Fibroblast of lung (primary cell): ENCODE data around the gene DZIP1. TPM values are rescaled to one million over a fixed set of nuclear protein-coding genes. Genes with fewer than 3 reads are reported as not detected.

Experiments
- DNase-seq, 2 donors: peaks; one replicate each; pipeline versions ENCODE4 v3.0.0 to v3.0.0-alpha.2; 2010; ENCODE audit warnings: low read depth in 2 of 2
- H2AFZ ChIP-seq: 2 replicates; pipeline ENCODE4 v1.5.1; 2012; ENCODE audit warnings: low read length, control low read depth, inconsistent platforms
- H3K27ac ChIP-seq: 2 replicates; pipeline ENCODE4 v1.5.1; 2011; ENCODE audit warnings: low read length, control low read depth; ENCODE audit not compliant: insufficient read depth
- H3K27me3 ChIP-seq: 2 replicates; pipeline ENCODE4 v1.5.1; 2011; ENCODE audit warnings: mild to moderate bottlenecking, low read length; ENCODE audit not compliant: control insufficient read depth, insufficient read depth
- H3K36me3 ChIP-seq: 2 replicates; pipeline ENCODE4 v1.5.1; 2011; ENCODE audit warnings: low read length; ENCODE audit not compliant: control insufficient read depth, insufficient read depth
- H3K4me1 ChIP-seq: 2 replicates; pipeline ENCODE4 v1.5.1; 2011; ENCODE audit warnings: low read length; ENCODE audit not compliant: control insufficient read depth, insufficient read depth; ENCODE audit errors: extremely low read depth
- H3K4me2 ChIP-seq: 2 replicates; pipeline ENCODE4 v1.5.1; 2011; ENCODE audit warnings: low read length, control low read depth; ENCODE audit not compliant: insufficient read depth; ENCODE audit errors: extremely low read depth
- H3K4me3 ChIP-seq, 4 experiments: fragments of 200-600 bp in 1 of 4; sonication (generic) in 1 of 4; replicated peaks in 1 of 4; 2 replicates each; pipeline ENCODE4 v1.5.1; 2011 to 2016; ENCODE audit warnings: low read length in 4 of 4, low read depth in 3 of 4, mild to moderate bottlenecking in 3 of 4, control low read depth in 2 of 4, inconsistent platforms in 1 of 4, mixed read lengths in 1 of 4; ENCODE audit not compliant: insufficient read depth in 1 of 4; ENCODE audit errors: control extremely low read depth in 1 of 4
- H3K79me2 ChIP-seq: 2 replicates; pipeline ENCODE4 v1.5.1; 2012; ENCODE audit warnings: mild to moderate bottlenecking, low read length, inconsistent platforms; ENCODE audit not compliant: control insufficient read depth, insufficient read depth
- H3K9ac ChIP-seq: 2 replicates; pipeline ENCODE4 v1.5.1; 2011; ENCODE audit warnings: mild to moderate bottlenecking, low read length, control low read depth; ENCODE audit not compliant: insufficient read depth
- H3K9me3 ChIP-seq: 2 replicates; pipeline ENCODE4 v1.5.1; 2012; ENCODE audit warnings: low read depth, low read length; ENCODE audit not compliant: control insufficient read depth, insufficient read depth
- H4K20me1 ChIP-seq: 2 replicates; pipeline ENCODE4 v1.5.1; 2011; ENCODE audit warnings: low read length; ENCODE audit not compliant: control insufficient read depth, insufficient read depth; ENCODE audit errors: extremely low read depth
- EZH2 ChIP-seq: IDR thresholded peaks from 2 replicates; pipeline ENCODE4 v1.5.1; 2012; ENCODE audit warnings: low read length, control low read depth, mild to moderate bottlenecking; ENCODE audit errors: missing control alignments
- polyA plus RNA-seq, 2 donors: library from polyadenylated mRNA; depleted of rRNA in 1 of 2; stranded (reverse) in 1 of 2; unstranded in 1 of 2; fragments of >200 nt; gene quantifications; 2 replicates each; pipeline ENCODE4 v1.2.1, GENCODE V29; 2011 to 2012; ENCODE audit warnings: missing spikeins in 1 of 2
- total RNA-seq: library from RNA; depleted of rRNA; stranded (reverse); fragments of >200 nt; gene quantifications from 2 replicates; pipeline ENCODE4 v1.2.1, GENCODE V29; 2014
- TF ChIP-seq, protein P1 (sequence below), 2 donors: IDR thresholded peaks in 1 of 2; conservative IDR thresholded peaks in 1 of 2; 1 replicate in 1 of 2; 2 replicates in 1 of 2; pipeline ENCODE4 v1.5.1; 2011 to 2012; ENCODE audit warnings: low read length in 2 of 2, control low read depth in 1 of 2, inconsistent platforms in 1 of 2, low read depth in 1 of 2, mild to moderate bottlenecking in 1 of 2

DZIP1 gene
- total and polyA plus RNA-seq, 2 donors (not counting 1 experiment from before 2014, with no cell fraction given), result 24.0 to 37.3 TPM

DNA sequence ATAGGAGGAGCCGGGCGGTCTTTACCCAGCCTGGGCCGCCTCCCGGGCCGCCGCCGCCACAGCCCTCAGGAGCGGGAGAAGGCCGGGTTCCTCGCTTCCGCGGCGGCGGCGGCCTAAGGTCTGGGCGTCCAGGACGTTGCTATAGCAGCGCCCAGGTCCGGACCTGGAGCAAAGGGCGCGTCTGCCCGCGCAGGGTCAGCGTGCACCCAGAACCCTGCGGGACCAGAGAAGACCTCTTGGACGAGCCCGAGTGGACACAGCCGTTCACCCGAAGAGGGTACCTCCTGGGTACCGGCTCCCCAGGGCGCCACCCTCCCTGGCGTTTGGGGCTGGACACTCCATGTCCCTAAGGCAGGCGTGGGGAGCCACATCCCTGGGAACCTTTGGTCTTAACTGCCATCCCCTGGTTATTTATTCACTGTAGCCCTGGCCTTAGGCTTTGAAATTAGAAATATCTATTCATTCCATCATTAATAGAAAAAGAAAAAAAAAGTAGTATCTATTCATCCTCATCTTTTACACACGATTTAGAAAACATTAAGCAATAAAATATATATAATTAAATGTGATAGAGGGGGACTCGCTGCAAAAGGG, 2.4 kb downstream of the DZIP1 start:
- Histone ChIP-seq H3K36me3 (peaks cover 6% of the 10 kb centered on the region), H2AFZ (no peak overlapping the region), H3K27me3 (no peaks in the 10 kb centered on the region), H3K79me2 (peaks cover 16% of the 10 kb centered on the region), H3K4me3 (peak overlapping the region; percentile 48 to 93 (median 80)), H3K4me1 (peaks cover 3% of the 10 kb centered on the region), H4K20me1 (no peaks in the 10 kb centered on the region), H3K27ac (peak overlapping the region; percentile 18), H3K4me2 (peak overlapping the region; percentile 98), H3K9ac (peak overlapping the region; percentile 40), H3K9me3 (no peaks in the 10 kb centered on the region)
- TF ChIP-seq, protein P1, sequence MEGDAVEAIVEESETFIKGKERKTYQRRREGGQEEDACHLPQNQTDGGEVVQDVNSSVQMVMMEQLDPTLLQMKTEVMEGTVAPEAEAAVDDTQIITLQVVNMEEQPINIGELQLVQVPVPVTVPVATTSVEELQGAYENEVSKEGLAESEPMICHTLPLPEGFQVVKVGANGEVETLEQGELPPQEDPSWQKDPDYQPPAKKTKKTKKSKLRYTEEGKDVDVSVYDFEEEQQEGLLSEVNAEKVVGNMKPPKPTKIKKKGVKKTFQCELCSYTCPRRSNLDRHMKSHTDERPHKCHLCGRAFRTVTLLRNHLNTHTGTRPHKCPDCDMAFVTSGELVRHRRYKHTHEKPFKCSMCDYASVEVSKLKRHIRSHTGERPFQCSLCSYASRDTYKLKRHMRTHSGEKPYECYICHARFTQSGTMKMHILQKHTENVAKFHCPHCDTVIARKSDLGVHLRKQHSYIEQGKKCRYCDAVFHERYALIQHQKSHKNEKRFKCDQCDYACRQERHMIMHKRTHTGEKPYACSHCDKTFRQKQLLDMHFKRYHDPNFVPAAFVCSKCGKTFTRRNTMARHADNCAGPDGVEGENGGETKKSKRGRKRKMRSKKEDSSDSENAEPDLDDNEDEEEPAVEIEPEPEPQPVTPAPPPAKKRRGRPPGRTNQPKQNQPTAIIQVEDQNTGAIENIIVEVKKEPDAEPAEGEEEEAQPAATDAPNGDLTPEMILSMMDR (conservative IDR thresholded peaks at IDR 0.05 in 1 of 2, IDR thresholded peaks at IDR 0.05 in 1 of 2; ENCODE audit: low read depth in 1 of 2, low read length in 2 of 2), result no peak
- no peak for TF ChIP-seq EZH2
- peak; percentile 45 to 72 for DNase-seq

DNA sequence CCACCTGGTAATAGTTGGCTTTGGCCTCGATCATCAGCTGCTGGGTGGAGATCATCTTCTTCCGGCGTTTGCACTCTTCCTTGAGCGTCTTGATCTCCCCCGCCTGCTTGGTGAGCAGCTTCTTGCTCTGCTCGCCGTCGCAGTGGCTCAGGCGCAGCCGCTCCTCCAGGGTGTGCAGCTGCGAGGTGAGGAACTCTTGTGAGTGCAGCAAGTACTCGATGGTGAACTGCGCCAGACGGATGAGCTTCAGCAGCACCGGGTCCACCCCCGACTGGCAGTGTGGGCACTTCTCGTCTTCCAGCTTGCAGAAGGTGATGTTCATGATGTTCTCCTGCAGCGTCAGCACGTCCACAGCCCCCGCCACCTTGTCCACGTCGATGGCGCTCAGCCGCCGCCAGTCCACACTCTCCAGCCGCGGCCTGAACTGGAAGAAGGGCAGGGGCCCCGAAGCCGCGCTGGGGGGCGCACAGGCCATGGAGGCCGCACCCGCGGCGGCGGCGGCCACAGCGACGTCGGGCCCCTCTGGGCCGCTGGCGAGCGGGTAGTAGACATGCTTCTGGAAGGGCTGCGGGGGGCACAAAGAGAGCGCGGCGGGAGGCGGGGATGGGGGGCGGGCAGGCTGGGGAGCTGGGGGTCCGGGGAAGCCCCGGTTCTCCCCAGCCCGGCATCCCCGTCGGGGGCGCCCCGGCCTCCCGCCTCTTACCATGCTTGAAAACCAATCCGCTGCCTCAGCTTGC, 3.0 kb downstream of the DZIP1 start:
- Histone ChIP-seq H3K9me3 (no peaks in the 10 kb centered on the region), H3K4me3 (peak overlapping the region in 3 of 4 experiments; percentile 9 to 81 (median 79)), H3K4me2 (peak overlapping the region; percentile 98), H4K20me1 (no peaks in the 10 kb centered on the region), H3K36me3 (peaks cover 6% of the 10 kb centered on the region), H3K27me3 (no peaks in the 10 kb centered on the region), H3K9ac (no peak overlapping the region), H2AFZ (peak overlapping the region; percentile 2), H3K79me2 (peaks cover 16% of the 10 kb centered on the region), H3K4me1 (peaks cover 3% of the 10 kb centered on the region), H3K27ac (no peak overlapping the region)
- TF ChIP-seq, protein P1 (conservative IDR thresholded peaks at IDR 0.05 in 1 of 2, IDR thresholded peaks at IDR 0.05 in 1 of 2; ENCODE audit: low read depth in 1 of 2, low read length in 2 of 2), result no peak
- DNase-seq, result peak in 1 of 2 donors; percentile 53

DNA sequence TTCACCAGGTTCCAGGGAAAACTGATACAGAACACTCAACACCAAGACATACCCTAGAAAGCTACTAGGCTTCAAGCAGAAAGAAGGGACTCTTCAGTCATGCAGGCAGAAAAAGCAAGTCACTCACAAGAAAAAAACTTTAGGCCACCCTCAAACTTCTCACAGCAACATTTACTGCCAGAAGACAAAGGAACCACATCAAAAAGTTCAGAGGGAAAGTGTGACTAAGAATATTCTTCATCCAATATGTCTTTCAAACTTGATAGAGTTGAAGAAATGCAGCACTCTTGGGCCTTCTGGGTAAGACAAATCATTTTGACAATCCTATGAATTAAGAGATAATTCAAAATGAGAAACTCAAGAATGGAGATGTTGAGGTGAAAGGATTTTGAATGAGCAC, 7.7 kb downstream of the DZIP1 start:
- Histone ChIP-seq H3K9me3 (no peaks in the 10 kb centered on the region), H4K20me1 (no peaks in the 10 kb centered on the region), H2AFZ (no peak overlapping the region), H3K79me2 (no peaks in the 10 kb centered on the region), H3K4me2 (no peak overlapping the region), H3K27me3 (no peaks in the 10 kb centered on the region), H3K9ac (no peak overlapping the region), H3K4me1 (peaks cover 3% of the 10 kb centered on the region), H3K36me3 (peaks cover 11% of the 10 kb centered on the region), H3K4me3 (no peak overlapping the region), H3K27ac (no peak overlapping the region)
- DNase-seq, result no peak
- TF ChIP-seq, protein P1 (conservative IDR thresholded peaks at IDR 0.05 in 1 of 2, IDR thresholded peaks at IDR 0.05 in 1 of 2; ENCODE audit: low read depth in 1 of 2, low read length in 2 of 2), result no peak
- no peak for TF ChIP-seq EZH2
